GM18507 (cell line): Measurements from ENCODE around the gene TRAK1.

ENCODE experiments used
- DNase-seq: peaks from one replicate; pipeline ENCODE4 v3.0.0; 2011; ENCODE audit warnings: low read depth; ENCODE audit not compliant: insufficient read length; ENCODE audit errors: extremely low spot score
- FAIRE-seq: peaks from 2 replicates; lab custom pipeline; 2011; peaks lifted over from hg19 to GRCh38; lab: Jason Lieb, UNC

TRAK1 gene

DNA sequence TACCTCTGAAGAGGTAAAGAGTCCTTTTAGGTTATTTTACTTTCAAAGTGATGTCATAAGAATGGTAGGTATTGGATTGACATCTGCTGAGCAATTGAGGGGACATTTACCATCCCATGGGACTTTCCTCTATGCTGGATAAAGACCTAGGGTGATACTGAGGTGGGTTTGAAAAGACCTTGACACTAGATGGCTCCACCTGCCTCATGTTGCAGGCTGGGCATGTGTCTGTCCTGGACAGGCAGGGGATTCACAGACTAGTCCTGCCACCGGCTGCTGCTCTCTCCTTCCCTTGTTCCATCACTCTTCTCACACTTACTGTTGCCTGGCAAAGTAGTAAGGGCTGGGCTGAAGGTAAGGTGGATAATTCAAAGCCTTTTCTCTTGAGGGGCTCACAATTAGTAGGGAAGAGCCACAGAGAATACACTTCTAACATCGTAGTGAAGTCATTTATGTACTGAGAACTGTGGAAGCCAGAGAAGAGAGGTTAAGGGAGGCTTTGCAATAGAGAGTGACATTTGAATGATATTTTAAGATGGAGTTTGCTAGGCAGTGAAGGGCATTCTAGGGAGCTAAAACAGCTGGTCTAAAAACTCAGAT, 27.7 kb downstream of the TRAK1 start:
- FAIRE-seq: peak; percentile 81
- DNase-seq: peak; percentile 66

DNA sequence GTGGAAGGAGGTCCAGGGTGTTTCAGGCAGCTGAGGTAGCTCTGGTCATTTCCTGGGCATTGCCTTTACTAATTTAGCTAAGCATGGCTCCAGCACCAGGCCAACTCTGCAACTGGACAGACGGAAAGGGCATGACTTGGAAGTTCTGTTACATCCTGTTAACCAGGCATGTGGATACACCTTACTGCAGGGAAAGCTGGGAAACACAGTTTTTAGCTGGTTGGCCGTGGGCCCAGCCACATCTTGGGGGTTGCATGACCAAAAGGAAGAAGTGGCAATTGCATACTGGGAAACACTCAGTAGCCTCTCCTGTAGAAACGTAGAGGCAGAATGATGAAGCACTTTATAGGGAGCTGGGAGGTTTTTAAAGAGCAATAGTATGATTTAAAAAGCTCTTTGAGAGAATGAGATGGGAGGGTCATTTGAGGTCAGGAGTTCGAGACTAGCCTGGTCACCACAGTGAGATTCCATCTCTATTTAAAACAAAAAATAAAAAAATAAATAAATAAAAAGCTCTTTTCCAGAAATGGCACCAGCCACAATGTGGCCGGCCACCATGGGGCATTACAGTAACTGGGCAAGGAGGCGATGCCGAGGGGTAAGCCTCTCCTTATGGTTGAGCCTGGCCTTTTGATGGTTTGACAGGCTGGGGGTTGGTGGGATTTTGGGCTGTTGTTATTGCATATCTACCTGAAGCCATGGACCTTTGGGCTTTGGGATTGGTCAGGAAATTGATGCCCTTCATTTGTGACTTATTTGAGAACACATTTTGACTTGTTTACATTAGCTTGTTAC, 28.6 kb downstream of the TRAK1 start:
- FAIRE-seq (no peak), DNase-seq (no peak)

DNA sequence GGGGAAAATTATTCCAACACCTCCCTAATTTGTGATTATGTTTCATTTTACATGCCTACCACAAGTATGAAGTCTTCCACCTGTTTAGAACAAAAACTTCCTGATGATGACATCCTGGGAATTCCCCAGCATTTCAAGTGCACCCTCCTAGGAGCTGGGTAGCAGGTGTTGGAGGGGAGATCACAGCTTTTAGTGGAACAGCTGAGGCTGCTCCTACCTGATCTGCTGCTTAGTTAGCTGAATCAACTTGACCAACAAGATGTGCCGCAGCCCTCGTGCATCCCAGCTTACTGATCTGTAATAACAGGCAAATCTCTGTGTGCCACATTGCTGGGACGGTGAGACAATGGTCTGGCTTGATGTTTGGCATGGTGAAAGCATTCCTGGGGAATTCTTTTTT, 29.7 kb downstream of the TRAK1 start:
- FAIRE-seq (no peak), DNase-seq (no peak)

DNA sequence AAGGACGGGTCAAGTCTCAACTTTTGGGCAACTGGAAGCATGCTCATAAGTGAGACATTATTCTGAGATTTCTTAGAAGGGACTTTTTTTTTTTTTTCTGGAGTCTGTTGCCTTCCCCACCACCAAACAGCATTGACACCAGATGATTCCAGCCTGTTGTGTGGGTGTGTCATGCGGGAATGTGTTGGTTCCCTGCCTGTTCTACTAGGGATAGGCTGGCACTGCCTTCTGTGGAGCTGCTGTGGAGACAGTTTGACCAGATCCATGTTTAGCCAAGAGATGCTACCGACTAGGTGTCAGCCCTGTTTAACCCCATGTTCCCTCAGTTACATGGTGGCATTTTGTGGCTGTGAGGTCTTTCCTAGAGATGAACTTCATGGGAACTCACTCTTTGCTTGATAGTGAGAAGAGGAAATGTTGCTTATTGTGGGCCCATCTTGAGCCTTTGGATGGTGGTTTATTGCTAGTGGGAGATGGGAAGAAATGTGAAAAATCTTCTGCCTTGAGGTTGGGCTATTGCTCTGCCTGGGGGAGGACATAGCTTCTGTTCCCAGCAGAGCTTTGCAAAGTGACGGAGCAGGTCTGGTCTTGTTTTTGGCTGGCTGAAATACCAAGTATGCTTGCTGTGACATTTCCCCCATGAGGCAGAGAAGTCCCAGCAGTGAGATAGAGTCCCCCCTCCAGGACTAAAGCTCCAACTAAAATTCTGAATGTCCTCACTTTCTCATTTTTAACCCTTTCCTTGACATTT, 31.3 kb downstream of the TRAK1 start:
- DNase-seq (no peak), FAIRE-seq (no peak)

DNA sequence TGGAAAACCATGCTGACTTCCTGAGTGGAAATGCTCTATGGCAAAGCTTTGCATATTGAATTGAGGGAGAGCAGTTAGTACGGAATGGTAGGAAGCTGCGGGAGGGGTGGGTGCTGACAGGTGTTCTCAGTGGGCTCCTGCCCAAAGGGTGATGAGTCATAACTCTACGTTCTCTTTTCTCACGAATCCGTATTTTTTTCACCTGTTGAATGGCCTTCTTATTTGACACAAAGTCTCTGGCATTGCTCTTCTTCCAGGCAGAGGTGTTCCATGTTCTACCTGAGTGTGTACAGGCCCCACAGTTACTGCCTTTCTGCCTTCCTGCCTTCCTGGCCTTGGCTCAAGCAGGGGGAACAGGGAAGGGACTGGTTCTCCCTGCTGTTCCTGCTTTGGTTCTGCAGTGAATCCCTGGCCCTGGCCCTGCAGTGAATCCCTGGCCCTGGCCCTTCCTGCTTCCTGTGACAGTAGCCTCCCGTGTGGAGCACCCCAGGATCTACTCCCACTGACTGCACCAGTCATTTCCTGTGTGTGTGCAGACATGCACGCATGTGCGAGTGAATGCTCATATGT, 31.9 kb downstream of the TRAK1 start:
- no peak for DNase-seq
- peak; percentile 54 for FAIRE-seq

DNA sequence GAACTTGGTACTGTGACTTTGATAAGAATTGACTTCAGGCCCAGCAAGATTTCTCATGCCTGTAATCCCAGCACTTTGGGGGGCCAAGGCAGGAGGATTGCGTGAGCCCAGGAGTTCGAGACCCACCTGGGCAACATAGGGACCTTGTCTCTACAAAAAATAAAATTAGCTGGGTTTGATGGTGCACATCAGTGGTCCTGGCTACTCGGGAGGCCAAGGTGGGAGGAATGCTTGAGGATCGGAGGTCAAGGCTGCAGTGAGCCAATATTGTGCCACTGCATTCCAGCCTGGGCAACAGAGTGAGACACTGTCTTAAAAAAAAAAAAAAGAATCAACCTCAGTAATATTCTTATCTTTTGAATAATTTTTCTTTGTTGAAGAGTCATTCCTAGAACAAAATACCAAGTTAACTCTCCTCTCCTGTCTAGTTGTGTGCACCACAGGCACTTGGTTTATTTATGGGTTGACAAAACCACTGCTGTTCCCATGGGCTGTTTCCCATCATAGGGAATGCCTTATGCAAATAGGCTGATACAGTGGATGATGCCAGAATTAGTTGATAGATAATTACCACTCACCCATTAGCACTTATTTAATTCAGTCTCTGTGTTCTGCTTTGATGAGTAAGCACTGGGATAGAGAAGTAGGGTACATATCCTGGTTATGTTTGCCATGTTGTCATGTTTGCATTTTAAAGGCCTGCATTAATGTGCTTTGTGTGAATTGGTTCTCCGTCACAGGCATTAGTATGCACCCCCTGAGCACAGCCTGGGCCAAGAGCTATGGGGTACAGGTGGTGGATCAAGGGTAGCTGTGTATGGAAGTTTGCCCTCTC, 32.9 kb downstream of the TRAK1 start:
- no peak for FAIRE-seq
- DNase-seq: no peak

DNA sequence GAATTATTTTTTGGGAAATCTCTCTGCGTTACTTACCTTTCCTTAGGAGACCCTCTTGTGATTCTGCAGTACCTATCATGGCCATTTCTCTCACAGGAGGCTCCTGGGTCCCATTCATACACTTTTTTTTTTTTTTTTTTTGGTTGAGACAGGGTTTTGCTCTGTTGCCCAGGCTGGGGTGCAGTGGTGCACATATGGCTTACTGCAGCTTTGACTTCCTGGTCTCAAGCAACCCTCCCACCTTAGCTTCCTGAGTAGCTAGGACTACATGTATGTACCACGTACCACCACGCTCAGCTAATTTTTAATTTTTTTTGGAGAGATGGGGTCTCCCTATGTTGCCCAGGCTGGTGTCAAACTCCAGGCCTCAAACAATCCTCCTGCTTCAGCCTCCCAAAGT, 36.1 kb downstream of the TRAK1 start:
- FAIRE-seq: peak; percentile 41

DNA sequence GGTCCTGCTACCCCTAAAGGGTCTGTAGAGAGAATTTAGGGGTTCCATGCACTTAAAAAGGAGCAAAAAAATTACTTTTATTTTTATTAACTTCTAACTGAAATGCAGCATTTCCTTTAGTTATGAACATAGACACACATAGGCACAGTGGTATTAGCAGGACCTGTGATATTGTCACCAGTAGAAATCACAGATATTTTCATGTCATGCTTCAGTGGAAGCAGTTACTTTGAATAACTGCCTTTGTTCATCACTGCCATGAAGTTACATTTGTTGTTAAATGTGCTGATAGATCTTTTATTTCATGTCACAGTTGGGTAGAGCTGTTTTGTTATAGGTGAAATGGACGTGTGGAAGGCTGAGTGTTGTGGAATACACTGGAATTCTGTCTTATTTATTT, 37.4 kb downstream of the TRAK1 start:
- FAIRE-seq (peak; percentile 41), DNase-seq (no peak)

More for the DNA sequence above, 36.1 kb downstream of the TRAK1 start:
- no peak for DNase-seq

DNA sequence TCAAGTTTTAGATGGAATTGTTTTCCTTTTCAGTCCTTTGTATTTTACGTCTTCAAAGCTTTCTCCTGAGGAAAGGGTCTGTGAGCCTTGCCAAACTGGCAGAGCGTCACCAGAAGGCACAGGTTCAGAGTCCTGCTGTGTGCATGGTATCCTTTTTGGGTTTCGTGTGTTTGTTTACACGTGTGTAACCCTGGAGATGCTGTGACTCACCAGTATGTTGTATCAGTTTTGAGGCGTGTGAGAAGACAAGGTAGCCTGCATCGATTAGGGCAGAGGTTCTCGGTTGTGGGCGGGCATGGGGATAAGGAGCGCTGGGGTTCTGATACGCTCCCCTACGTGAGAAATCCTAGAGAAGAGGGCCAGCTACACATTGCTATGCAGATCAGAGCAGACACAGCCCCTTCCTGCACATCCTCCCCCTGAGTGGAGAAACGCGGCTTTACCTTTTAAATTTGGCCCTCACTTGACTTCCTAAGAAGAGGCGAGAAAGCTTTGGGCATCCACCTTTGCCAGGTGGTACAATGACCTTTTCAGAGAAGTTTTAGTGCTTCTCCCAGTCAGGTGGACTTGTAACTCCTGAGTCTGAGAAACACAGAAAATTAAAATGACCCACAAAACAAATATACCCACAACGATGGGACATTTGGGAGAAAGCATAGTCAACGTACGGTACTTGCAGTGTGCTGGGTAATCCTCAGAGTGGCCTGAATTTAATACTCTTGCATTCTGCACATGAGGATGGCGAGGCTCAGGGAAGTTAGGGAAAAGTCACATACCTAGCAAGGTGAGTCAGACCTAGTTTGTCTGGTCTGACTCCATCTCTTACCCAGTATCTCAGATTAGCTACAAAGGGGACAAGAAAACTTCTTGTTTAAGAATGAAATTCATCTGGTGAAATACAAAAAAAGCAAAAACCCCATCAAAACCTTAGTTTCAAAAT, 38.1 kb downstream of the TRAK1 start:
- FAIRE-seq (peak; percentile 70), DNase-seq (no peak)

DNA sequence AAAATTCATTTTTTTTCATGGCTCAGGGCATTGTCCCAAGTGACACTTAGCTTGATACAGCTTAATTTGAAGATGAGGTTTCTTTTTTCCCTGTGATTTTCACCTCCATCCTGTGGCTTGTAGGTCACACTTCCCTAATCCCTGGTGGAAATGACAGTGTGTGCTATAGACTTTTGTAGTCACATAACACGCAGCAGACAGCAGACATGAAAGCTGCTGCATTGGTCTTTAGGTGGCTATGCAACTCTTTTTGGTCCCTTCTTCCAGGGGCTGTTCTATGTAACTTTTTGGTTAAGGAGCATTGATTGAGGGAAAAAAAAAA, 38.8 kb downstream of the TRAK1 start:
- DNase-seq (no peak), FAIRE-seq (no peak)

DNA sequence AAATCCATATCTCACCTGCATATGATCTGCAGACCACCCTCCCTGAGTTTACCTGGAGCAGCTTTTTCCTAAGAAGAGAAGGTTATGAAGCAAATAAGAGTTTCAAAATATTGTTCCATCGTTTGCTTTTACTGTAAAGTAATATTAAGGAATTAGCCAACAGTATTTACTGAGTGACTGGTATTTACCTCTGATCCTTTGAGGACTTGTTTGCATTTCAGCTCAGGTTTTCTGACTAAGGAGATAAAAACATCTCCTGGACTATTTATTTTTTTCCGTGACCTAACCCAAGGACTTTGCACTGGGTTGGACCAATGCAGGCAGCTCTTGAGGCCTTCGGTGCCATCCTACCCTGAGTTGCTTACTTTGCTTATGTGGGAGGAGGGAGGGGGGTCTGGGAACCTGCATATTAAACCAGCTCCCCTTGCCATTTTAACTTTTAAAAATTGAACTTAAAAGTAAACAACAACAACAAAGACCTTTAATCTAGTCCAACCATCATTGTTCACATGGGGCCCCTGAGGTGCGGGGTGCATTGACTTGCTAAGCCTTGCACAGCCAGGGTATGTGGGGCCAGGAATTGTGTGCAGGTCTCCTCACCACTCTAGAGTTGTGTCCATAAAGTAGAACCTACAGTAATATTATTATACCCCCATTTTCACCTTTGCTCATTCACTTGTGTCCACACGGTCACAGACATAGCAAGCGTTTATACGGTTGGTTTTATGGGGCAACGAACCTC, 39.3 kb downstream of the TRAK1 start:
- FAIRE-seq: no peak
- no peak for DNase-seq

DNA sequence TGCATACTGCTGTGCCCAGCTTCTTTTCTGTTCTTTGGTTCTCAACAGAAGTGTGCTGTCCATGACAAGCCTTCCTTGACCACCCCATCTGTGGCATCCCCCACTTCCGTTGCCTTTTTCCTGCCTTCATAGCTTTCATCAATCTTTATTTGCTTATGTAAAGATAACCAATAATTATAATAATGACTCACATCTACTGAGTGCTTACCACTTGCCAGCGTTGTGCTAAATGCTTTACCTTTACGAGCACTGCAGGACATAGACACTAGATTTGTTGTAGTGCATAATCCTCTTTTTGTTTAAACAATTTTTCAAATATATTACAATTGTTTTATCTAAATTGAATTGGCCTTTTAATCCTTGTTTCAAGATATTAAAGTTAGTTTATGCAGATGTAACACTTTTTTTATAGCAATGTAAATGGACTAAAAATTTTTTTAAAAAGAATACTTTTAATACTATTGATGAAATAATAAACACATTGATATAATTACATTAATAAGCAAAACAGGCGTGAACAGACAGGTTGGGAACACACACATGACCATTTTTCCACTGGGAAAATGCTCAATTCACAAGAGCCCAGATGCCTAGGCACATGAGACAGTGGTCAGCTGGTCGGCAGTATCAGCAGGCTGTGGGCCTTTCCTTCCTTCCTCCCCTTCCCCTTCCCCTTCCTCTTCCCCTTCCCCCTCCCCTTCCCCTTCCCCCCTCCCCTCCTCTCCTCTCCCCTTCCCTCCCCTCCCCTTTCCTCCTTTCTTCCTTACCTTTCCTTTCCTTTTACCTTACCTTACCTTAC, 42.5 kb downstream of the TRAK1 start:
- no peak for DNase-seq
- FAIRE-seq: no peak

DNA sequence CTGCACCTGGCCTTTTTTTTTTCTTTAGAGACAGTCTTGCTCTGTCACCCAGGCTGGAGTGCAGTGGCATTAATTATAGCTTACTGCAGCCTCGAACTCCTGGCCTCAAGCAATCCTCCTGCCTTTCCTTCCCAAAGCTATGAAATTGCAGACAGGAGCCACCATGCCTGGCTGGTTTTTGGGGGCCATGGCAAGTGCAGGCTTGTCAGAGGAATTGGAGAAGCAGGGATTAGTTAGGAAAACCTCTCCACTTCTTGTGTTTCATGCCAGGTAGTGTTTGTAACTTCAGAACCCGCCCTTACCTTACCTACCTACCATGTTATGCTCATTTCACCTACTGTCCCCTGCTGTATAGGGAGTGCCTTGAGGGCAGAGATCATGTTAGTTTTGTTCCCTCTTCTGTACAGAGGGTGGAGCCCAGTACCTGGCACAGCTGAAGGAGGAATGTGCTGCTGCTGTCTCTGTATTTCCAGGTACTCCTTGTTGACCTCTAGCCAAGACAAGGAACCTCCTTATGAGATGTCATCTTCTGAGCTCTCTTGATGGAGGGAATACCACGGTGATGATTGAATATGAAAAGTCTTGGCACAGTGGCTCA, 43.8 kb downstream of the TRAK1 start:
- no peak for FAIRE-seq
- DNase-seq: no peak

DNA sequence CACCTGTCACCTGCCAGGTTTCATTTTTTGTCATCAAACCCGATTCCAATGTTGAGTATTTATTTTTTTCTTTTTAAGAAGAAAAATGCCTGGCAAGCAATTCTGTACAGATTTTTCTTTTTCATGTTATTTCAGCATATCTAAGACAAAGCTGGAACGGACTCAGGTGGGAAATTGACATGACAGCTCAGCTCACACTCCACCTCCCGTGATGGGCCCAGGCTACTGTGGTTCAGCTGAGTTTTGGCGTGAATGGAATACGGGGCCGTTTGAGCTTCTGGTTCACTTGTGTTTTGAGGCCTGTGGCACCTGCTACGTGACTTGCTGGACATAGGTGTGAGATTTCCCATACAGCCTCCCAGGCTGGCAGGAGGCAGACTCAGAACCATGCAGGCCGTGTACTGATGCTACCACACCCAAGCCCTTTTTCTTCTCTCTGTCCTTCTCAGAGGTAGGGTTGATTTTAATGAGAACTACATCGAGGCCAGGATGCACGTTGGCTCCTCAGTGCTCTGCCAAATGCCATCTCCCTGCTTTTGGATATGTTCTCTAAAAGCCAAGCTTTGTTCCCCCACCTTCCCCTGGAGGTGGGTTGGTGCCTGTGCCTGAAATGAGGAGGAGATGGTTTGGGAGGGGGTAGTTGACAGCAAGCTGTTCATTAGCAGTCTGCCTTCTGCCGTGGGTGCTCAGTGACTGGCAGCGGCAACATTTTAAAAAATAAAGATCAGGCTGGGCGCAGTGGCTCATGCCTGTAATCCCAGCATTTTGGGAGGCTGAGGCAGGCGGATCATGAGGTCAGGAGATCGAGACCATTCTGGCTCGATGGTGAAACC, 48.7 kb downstream of the TRAK1 start:
- no peak for DNase-seq
- FAIRE-seq: no peak

DNA sequence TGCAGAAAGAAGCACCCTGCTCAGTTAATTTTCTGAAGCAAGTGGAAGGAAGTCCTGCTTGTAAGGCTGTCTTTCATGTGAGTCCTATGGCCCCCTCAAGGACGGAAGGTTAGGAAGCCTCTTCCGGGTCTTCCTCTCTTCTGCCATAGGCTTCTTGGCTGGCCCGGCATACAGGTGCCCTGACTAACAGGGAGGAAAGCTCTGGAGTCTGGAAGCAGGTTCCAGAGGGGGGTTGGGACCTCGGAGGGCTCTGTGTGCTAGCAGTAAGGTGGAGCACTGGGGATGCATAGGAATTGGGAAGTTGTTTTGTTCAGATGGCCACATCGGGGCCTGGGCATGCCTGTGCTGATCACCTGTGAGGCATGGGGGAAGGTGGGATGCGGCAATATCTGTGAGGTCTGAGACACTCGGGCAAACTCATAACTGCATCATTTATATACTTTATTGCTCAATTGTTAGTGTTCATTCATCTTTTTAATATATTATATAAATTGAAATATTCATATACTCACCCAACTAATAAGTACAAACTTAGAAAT, 49.6 kb downstream of the TRAK1 start:
- FAIRE-seq (no peak), DNase-seq (no peak)

DNA sequence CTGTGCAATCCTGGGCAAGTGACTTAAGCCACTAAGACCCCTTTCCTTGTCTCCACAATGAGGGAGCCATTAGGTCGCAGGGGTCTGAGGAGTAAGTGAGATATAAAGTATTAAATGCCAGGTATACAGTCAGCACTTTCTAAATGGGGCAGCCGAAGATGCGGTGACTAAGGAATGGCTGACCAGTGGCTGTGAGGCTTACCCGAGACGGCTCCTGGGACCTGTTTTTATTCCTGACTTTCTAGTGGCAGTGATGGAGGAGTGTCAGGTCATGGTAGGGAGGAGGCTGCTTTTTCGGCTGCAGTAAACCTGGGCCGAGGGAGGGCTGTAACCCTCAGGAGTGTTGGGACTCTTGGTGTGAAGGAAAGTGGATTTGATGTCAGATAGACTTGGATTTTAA, 52.3 kb downstream of the TRAK1 start:
- FAIRE-seq (no peak), DNase-seq (no peak)
